Panc1 (cell line): Measurements from ENCODE around the gene ABCA1. TPM values are rescaled to one million over a fixed set of nuclear protein-coding genes. Genes with fewer than 3 reads are reported as not detected.

Experiments
- ATAC-seq: fragments of 200-7000 bp; cut with Tn5 transposase; 2 replicates; pipeline ENCODE4 v1.9.1; 2020; ENCODE audit warnings: mild to moderate bottlenecking, moderate library complexity
- BruUV-seq: library from RNA; stranded (reverse); fragments of 400-500 nt; replicated peaks from 2 replicates; lab custom pipeline; 2021; lab: Mats Ljungman, UMichigan
- CTCF ChIA-PET: fragments of 300-600 bp; sonication (Branson Sonifier 250); formaldehyde crosslinking; loops from one replicate; lab custom pipeline; 2022; ENCODE audit warnings: antibody characterized with exemption; lab: Charles Lee
- POLR2A ChIA-PET: fragments of 300-600 bp; sonication (Branson Sonifier 250); formaldehyde crosslinking; loops from one replicate; lab custom pipeline; 2022; ENCODE audit warnings: antibody characterized with exemption; lab: Charles Lee
- DNase-seq: peaks from one replicate; pipeline ENCODE4 v3.0.0-alpha.2; 2010; ENCODE audit warnings: low read depth, low spot score
- H3K27ac ChIP-seq: 2 replicates; pipeline ENCODE4 v1.5.1; 2011; ENCODE audit warnings: mild to moderate bottlenecking, low read length, inconsistent platforms
- H3K27me3 ChIP-seq: fragments of 200-500 bp; sonication (Bioruptor generic); 2 replicates; pipeline ENCODE4 v1.6.0; 2014; ENCODE audit warnings: low read length, inconsistent platforms; ENCODE audit not compliant: control insufficient read depth, insufficient read depth
- H3K36me3 ChIP-seq: fragments of 200-500 bp; sonication (Bioruptor generic); 2 replicates; pipeline ENCODE4 v1.5.1; 2014; ENCODE audit warnings: inconsistent platforms, mild to moderate bottlenecking, low read length, moderate library complexity; ENCODE audit not compliant: control insufficient read depth, insufficient read depth
- H3K4me1 ChIP-seq: 2 replicates; pipeline ENCODE4 v1.5.1; 2011; ENCODE audit warnings: inconsistent platforms, mild to moderate bottlenecking, low read length, moderate library complexity; ENCODE audit not compliant: control insufficient read depth, insufficient read depth
- H3K4me3 ChIP-seq, 2 experiments: 2 replicates each; pipeline ENCODE4 v1.5.1; 2011 to 2012; ENCODE audit warnings: low read depth in 2 of 2, low read length in 2 of 2, mild to moderate bottlenecking in 2 of 2, inconsistent platforms in 1 of 2, moderate library complexity in 1 of 2
- H3K9me3 ChIP-seq: fragments of 200-500 bp; sonication (Bioruptor generic); 2 replicates; pipeline ENCODE4 v1.5.1; 2014; ENCODE audit warnings: low read depth, mild to moderate bottlenecking, inconsistent platforms, low read length, moderate library complexity; ENCODE audit not compliant: control insufficient read depth, insufficient read depth
- POLR2AphosphoS5 ChIP-seq: IDR thresholded peaks from 2 replicates; pipeline ENCODE4 v1.6.1; 2012; ENCODE audit warnings: mild to moderate bottlenecking, low read depth, low read length, moderate library complexity
- REST ChIP-seq, 2 experiments: IDR thresholded peaks; 2 replicates each; pipeline ENCODE4 v1.6.1; 2011 to 2012; ENCODE audit warnings: low read depth in 2 of 2, control low read depth in 1 of 2, low read length in 1 of 2, mild to moderate bottlenecking in 1 of 2, moderate library complexity in 1 of 2; ENCODE audit not compliant: insufficient read depth in 1 of 2
- SIN3A ChIP-seq: IDR thresholded peaks from 2 replicates; pipeline ENCODE4 v1.6.1; 2012; ENCODE audit warnings: low read depth, mild to moderate bottlenecking, low read length, moderate library complexity, borderline replicate concordance; ENCODE audit not compliant: insufficient read depth
- TCF7L2 ChIP-seq: IDR thresholded peaks from 2 replicates; pipeline ENCODE4 v1.6.1; 2011; ENCODE audit warnings: mild to moderate bottlenecking, low read depth, low read length, inconsistent platforms
- in situ Hi-C: cut with HindIII; loops from 2 replicates; pipeline ENCODE4 v1.10.0; 2016; ENCODE audit warnings: low sequenced_read_pairs, low pct_unique_long_range_greater_than_20kb
- intact Hi-C: fragments of 100-400 bp; cut with micrococcal nuclease; formaldehyde crosslinking; loops from one replicate; pipeline ENCODE4 v1.10.0; 2022; ENCODE audit not compliant: unreplicated experiment
- total RNA-seq: library from RNA; stranded (reverse); gene quantifications from one replicate; pipeline ENCODE4 v1.2.1, GENCODE V29; 2021; ENCODE audit not compliant: unreplicated experiment
- TF ChIP-seq, protein P1 (sequence below): fragments of 450-650 bp; IDR thresholded peaks from 2 replicates; pipeline ENCODE4 v1.5.1; 2017; ENCODE audit warnings: mild to moderate bottlenecking

Gene ABCA1
- total RNA-seq, 1 experiment from 2014 or later = 2.6 TPM

DNA sequence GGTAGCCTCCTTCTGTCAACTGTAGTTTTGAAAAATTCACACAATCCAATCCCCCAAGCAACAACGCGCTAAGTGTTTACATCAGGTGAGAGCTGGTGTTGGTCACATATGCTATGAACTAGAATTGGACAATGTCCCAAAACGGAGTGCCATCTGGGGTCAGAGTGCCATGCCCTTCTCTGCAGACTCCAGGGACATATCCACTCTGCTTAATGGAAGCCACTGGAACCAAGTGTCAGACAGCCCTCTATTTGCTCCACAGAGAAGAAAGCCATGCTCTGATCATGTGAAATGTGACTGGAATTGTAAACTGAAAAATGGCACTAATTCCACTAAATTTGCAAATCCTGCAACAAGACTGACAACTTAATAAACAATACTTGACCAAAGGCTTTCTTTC, 12.2 kb downstream of the ABCA1 start:
- H3K4me1 ChIP-seq = no peaks in the 10 kb centered on the region
- no peaks in the 10 kb centered on the region for H3K9me3 ChIP-seq
- no peak overlapping the region for H3K4me3 ChIP-seq
- no peak for DNase-seq
- H3K27me3 ChIP-seq = no peaks in the 10 kb centered on the region
- TF ChIP-seq SIN3A (no peak), TCF7L2 (no peak), REST (IDR thresholded peaks at IDR 0.05; ENCODE audit: insufficient read depth in 1 of 2, low read depth in 2 of 2, low read length in 1 of 2) (no peak), POLR2AphosphoS5 (no peak)
- TF ChIP-seq, protein P1, sequence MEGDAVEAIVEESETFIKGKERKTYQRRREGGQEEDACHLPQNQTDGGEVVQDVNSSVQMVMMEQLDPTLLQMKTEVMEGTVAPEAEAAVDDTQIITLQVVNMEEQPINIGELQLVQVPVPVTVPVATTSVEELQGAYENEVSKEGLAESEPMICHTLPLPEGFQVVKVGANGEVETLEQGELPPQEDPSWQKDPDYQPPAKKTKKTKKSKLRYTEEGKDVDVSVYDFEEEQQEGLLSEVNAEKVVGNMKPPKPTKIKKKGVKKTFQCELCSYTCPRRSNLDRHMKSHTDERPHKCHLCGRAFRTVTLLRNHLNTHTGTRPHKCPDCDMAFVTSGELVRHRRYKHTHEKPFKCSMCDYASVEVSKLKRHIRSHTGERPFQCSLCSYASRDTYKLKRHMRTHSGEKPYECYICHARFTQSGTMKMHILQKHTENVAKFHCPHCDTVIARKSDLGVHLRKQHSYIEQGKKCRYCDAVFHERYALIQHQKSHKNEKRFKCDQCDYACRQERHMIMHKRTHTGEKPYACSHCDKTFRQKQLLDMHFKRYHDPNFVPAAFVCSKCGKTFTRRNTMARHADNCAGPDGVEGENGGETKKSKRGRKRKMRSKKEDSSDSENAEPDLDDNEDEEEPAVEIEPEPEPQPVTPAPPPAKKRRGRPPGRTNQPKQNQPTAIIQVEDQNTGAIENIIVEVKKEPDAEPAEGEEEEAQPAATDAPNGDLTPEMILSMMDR = no peak
- BruUV-seq = no TSS peak
- intact Hi-C loops (no loop called here), in situ Hi-C loops (no loop called here)
- no peak for ATAC-seq
- H3K27ac ChIP-seq = no peak overlapping the region
- ChIA-PET CTCF (no interaction called here), POLR2A (no interaction called here)
- H3K36me3 ChIP-seq = no peaks in the 10 kb centered on the region

DNA sequence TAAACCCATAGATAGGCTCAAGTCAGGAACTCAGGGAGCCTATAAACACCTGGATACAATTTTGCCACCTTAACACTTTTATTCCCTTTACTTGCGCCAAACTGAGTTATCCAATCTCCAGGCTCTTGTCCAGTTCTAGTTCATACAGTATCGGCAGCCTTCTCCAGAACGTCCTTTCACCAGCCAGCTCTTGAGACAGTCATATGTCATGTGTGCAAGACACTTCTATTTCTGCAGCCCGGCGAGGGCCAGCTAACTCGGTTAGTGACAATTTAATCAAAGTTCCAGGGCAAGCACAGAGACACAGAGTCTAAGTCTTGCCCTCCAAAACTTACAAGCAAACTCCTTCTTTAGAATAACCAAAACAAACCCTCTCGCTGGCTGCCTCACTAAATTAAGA, 12.9 kb downstream of the ABCA1 start:
- H3K27me3 ChIP-seq = no peaks in the 10 kb centered on the region
- BruUV-seq = no TSS peak
- in situ Hi-C loops (no loop called here), intact Hi-C loops (no loop called here)
- ChIA-PET POLR2A (no interaction called here), CTCF (interaction anchor here (0.7 kb wide), 1 partner anchor 246 kb away, joined by 3 read pairs; no protein-coding TSS in a partner anchor)
- H3K36me3 ChIP-seq = no peaks in the 10 kb centered on the region
- H3K4me3 ChIP-seq = no peak overlapping the region
- no peaks in the 10 kb centered on the region for H3K4me1 ChIP-seq
- TF ChIP-seq REST (IDR thresholded peaks at IDR 0.05; ENCODE audit: insufficient read depth in 1 of 2, low read depth in 2 of 2, low read length in 1 of 2) = no peak
- no peak for TF ChIP-seq POLR2AphosphoS5
- TF ChIP-seq SIN3A = no peak
- no peak for TF ChIP-seq TCF7L2
- TF ChIP-seq, protein P1 = no peak
- DNase-seq = no peak
- no peak overlapping the region for H3K27ac ChIP-seq
- no peak for ATAC-seq
- H3K9me3 ChIP-seq = no peaks in the 10 kb centered on the region
